Raji (cell line): ENCODE data around the gene FSIP1.

Source experiments
- POLR2A ChIP-seq: IDR thresholded peaks from 2 replicates; pipeline ENCODE4 v1.6.1; 2011; ENCODE audit warnings: low read depth, low read length, control low read depth; ENCODE audit not compliant: insufficient read depth

The FSIP1 gene

DNA sequence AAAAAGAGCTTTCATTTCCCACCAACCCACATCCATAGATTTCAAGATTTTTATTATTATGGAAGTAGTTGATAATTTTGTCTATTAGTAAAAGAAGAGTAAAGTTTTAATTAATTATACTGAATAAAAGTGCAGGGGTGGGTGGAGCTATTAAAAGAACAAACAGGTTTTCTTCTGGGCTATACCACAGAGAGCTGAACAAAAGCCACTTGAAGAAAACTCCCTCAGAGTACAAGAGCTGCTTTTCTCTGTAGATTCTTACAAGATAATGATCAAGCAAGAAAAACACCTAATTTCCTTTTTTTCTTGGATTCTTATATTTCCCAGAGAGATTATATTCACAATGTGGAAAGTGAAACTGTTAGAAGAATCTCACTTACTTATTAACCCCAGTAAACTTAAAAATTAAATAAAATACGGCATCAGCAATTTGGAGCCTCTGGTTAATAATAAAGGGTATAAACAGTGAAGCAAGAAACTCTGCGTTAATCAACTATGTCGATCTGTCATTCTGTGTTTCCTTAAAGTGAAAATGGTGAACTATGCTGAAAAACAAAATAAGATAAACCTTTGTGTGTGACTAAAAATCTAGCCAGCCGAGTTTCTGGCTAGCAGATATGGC is 116.9 kb downstream of the FSIP1 start:
- TF ChIP-seq POLR2A: no peak

DNA sequence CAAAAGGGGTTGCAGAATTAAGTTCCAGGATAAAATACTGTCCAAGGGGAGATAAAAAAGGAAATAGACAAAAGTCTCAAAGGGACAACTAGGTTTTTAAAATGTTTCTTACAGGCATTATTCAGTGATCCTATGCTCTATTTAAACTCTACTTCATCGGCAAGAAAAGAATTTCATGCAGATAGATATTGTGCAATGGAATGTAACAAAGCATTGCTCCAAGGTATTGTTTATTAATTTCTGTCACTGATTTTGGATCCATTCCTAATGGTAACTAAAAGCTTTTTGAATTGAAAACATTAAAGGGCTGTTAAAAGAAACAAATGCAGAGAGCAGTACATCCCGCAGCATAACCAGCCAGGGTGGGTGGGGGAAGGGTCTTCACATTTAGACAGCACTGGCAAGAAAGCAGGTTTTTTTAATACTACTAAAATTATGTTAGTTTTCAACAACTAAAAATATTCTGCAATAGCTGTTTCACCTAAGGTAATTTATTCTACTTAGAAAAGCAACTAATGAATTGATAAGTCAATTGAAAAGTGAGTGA is 118.9 kb downstream of the FSIP1 start:
- TF ChIP-seq POLR2A: no peak

DNA sequence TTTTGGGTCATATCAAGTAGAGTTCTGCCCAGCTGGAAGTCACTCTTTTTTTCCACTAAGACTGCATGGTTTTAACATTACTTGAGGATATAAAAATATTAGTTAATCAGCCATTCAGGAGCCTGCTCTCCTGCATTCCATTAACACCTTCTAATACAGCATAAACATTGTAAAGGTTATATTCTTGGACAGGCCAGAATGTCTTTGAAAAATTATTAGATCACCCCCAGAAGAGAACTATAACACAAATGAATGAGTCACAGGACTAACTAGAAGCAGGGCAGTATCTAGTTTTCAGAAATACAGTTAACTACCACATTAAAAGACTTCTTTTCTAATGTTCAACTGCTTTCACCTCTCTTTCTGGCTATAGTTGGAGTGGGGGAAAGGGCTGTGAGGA is 120.9 kb downstream of the FSIP1 start:
- no peak for TF ChIP-seq POLR2A

DNA sequence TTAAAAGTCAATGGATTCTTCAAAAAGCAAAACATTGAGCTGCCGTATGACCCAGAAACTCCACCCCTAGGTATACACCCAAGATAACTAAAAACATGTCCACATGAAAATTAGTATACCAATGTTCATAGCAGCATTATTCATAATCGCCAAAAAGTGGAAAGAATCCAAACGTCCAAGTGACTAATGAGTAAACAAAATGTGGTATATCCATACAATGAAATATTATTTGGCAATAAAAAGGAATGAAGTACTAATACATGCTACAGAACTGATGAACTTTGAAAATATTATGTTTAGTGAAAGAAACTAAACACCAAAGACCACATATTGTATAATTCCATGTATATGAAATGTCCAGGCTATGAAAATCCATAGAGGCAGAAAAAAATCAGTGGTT is 123.9 kb downstream of the FSIP1 start:
- TF ChIP-seq POLR2A: no peak

DNA sequence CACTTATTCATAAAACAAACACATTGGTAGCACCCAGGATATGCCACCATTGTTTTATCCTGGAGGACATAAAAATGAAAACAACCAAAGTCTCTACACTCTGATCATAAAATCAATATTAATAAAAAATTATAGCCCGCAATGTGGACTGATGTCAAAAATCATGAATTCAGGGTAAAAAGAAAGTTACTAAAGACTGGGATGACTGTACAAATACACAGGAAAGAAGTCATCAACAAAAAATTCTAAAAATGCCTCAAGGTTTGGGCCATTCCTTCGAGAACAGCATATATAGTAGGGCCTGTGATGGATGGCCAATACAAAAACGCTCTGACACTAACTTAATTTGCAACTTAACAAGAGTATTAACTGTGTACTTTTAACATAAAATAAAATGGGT is 125.0 kb downstream of the FSIP1 start:
- no peak for TF ChIP-seq POLR2A

DNA sequence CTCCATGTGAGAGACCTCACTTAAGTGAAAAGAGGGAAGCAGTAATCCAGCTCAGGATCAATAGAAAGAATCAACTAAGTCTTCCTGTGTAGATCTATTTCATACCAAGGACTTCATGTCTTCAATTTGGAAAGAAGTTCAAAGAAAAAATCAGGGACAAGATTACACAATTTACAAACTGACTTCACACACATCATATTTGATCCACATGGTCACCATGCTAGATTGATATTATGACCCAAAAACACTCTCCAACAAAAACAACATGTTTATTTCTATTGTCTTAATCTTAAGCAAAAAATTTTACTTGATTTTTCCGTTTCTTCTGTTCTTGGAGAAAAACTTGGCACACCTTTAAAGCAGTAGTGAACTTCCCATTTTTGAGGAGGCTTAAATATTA is 125.5 kb downstream of the FSIP1 start:
- TF ChIP-seq POLR2A: no peak

DNA sequence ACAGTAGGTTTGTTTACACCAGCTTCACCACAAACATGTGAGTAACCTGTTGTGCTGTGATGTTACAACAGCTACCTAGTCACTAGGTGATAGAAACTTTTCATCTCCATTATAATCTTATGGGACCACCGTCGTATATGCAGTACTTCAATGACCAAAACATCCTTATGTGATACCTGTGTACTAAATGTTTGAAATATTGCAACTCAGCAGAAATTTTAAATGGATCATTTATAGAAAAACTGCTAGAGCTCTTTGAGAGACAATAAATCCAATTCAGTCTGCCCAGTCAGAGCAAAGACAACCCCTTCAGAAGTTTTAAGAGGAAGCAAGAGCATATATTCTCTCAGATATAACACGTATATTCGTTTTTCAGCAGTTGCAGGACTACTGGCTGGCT is 128.3 kb downstream of the FSIP1 start:
- no peak for TF ChIP-seq POLR2A

DNA sequence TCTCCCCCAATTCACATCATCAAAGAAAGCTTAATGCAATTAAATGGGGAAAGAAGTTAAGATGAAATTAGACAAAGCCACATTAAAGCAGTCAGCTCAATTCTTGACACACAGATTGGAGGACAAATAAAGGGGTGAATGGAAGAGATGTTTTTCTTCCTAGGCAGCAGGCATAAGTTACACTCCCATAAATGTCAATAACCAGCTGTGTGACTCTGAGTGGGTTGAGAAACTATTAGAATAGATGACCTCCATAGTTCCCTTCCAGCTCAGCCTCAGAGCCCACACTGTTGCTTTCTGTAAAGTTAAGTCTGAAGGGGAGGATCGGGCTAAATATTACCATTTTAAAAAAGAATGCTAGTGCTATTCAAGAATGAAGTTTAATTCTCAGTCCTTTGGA is 130.8 kb downstream of the FSIP1 start:
- no peak for TF ChIP-seq POLR2A

DNA sequence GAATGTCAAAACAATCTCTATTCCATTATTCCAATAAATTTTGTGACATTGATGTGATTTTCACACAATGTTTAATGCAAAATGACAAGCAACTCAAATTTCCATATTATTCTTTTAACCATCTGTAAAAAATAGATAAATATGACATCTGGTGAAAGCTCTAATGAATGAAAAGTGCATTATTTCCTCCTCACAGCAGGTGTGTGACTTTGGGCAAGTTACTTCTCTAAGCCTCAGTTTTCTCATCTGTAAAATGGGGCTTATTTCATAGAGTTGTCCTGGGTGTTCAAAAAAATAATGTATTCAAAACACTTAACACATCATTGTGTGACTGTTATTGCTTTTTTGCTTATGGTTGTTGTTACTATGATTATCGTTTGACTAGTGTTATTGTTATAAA is 131.3 kb downstream of the FSIP1 start:
- TF ChIP-seq POLR2A: no peak

DNA sequence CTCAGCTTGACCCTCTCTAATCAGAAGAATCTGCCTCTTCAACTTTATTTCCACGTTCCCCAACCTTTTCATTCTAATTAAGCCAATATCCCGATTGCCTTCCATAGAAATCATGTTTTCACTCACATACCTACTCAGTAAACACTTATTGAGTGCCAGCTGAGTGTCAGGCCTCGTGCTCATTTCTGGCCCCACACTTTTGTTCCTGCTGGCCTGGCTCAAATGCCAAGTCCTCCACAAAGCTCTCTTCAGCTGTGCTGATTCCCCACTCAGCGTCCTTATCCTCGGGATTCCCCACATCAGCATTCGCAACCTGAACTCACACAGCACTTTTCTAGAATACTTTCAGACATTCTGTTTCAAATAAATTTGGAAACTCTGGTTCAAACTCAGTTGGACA is 132.9 kb downstream of the FSIP1 start:
- TF ChIP-seq POLR2A: no peak

DNA sequence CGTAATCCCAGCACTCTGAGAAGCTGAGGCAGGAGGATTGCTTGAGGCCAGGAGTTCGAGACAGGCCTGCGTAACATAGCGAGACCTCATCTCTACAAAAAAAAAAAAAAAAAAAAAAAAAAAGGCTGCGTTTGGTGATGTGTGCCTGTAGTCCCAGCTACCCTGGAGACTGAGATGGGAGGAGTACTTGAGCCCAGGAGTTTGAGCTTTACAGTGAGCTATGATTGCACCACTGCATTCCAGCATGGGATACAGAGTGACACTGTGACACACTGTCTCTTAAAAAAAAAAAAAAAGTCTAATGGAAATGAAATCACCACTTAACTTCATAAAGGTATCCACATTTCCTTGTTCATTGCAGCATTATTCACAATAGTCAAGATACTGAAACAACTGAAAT is 136.2 kb downstream of the FSIP1 start:
- no peak for TF ChIP-seq POLR2A

DNA sequence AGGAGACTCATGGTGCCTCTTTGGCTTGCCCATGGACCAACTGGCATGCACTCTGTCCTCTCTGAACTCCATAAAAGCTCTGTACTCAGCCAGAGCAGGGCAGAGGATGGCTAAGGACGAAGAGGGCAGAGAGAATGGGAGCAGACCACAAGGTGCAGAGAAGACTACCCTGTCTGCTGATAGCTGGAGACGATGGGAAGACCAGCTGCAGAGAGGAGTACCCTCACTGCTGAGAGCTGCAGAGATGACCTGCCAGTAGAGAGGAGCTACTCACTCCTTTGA is 136.7 kb downstream of the FSIP1 start:
- TF ChIP-seq POLR2A: no peak

DNA sequence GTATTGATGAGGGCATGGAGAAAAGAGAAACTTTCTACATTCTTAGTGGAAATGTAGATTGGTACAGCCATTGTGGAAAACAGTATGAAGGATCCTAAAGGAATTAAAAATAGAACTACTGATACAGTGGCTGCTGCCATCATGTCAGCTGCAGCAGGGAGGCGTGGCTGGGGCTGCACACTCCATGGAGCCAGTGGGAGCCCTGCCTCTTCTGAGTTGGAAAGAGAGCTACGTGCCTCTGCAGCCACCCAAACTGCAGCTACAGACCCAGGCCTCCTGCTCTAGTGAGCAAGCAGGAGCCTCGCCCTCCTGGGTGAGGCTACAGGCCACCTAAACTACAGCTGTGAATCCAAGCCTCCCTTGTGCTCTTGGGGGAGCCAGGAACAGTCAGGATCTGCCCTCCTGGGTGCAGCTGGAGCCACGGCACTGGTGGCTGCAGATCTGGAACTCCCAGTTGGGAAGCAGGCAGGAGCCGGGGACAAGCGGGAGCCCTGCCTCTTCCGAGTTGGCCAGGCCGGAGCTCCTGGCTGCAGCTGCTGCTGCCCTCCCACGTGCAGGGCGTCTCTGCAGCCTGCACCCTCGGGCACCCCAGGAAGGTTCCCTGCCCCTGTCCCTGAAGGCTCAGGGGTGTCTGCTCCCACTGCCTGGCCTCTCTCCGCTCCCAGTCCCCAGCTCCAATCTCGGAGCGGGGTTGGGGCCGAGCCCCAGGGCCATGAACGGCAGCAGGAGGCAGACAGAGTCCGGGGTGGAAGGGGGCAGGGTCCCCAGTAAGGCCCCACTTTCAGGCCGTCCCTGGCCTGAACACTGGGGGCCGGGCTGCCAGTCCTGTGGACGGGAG is 137.3 kb downstream of the FSIP1 start:
- no peak for TF ChIP-seq POLR2A

DNA sequence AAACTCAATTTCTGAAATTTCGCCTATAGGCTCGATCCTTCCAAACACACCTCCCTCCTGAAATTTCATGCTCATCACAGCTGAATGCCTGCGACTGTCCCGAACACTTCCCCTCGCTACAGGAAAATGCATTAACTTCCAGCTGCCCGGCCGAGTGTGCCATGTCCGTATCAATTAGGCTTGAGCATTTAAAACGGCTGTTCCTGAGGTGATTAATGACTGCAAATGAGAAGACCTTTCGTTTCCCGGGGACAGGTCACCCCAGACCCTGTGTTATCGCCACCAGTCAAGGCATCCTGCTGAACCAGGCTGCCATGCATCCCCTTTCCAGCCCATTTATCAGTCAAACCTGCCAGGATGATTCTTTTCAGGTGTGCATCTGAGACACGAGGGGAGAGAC is 138.5 kb downstream of the FSIP1 start:
- TF ChIP-seq POLR2A: no peak

DNA sequence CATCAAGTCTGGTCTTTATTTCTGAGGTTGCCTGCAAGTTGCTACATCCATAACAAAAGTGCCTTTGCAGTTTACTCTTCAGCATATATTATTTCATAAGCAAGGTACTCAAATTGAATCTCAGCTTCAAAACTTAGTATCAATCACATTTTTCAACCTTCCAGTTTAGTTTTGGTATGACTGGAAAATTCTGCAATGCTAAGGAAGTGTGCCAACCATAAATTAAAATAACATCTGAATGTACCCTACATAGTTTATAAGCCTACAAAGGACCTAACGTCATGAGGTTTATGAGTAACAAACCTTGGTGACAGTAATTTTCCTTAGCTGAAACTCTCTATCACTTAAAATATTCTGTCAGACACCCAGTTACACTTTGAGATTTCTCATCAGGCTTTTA is 138.9 kb downstream of the FSIP1 start:
- TF ChIP-seq POLR2A: no peak

DNA sequence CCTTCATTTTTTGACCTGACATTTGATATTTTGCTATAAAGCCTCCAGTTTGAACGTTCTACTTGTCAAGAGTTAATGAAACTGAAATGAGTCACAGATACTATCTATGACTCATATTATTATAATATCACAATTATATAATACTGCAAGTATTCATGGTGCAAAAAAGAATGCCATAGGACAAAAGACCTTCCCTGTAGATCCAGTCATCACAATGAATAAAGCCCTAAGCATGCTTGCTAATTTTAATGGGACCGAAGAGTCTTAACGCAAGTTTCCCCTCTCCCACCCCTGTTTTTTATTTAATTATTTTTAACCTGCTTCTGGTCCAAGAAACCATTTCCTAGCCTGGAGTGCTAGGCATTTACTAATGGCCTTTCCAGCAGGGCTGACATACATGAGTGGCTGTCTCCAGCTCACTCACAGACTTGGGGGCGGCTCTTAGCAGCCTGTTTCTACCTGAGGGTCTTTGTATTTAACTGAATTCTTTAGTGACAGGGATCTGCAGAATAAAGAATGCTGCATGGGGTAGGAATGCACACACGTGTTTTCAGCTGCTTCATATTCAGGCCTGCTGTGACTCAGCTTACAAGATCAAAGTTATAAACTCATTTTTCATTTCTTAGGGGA is 140.5 kb downstream of the FSIP1 start:
- no peak for TF ChIP-seq POLR2A

DNA sequence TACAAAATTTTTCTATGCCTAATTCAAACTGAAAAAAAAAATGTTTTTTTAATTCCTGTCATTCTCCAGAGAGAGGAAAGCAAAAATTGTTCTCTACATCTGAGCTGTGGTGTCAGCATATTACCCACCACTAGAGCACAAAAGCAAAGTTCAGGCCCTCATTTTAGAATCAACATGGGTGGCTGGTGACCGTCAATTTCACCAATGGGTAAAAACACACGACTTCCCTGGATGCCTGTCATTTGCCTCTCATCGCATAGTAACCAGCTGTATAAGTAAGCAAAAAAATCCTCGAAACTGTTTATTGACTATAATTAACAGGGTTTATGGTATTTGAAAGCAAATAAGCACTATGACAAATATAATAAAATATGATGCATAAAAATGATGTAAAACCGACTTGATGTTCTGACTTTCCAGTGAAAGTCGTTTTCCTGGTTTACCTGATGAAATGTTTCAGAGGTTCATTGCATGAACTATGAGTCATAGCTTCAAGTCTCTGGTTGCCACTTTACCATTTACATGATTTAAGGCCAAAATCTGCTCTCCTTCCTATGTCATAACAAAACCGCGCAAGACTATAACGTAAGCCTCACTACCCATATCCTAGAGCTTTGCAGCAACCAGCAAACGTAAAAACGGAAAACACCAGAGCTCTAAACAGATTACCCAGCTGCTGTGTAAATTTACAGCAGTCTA is 141.3 kb downstream of the FSIP1 start:
- TF ChIP-seq POLR2A: no peak
